Measurements from ENCODE around the gene FMNL2.

DNA sequence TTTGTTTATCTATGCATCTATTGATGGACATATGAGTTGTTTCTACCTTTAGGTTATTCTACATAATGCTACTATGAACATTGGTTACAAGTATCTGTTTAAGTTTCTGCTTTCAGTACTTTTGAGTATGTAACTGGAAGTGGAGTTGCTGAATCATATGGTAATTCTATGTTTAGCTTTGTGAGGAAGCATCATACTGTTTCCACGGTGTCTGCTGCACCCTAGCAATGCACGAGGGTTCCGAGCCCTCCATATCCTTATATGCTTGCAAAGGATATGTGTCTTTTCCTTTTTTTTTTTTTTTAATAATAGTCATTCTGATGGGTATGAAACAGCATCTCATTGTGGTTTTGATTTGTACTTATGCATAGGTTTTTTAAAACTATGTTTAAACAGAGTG is 83.7 kb downstream of the FMNL2 start:
- no peak for TF ChIP-seq CTCF (IDR thresholded peaks at IDR 0.05; ENCODE audit: insufficient read depth, low read depth, low read length)
- no peak for TF ChIP-seq EZH2 (IDR thresholded peaks at IDR 0.05; ENCODE audit: insufficient read depth, low read length)

Data from astrocyte (in vitro differentiated cells and primary cell).